ENCODE data around the gene DNAJA3. TPM values are rescaled to one million over a fixed set of nuclear protein-coding genes. Genes with fewer than 3 reads are reported as not detected.
A peak's percentile ranks its signal among the peaks of the same experiment; 100 is the strongest.

The DNAJA3 gene
- total and polyA plus RNA-seq, 9 of the 15 experiments (the other 6 are each of a cell fraction or from before 2014, with no cell fraction given): 8.1 to 105 (median 79.0) TPM

- TF ChIP-seq SIN3B (IDR thresholded peaks at IDR 0.05; ENCODE audit: low read depth) (peak; percentile 13; the same call in 1 of the 2 replicates), KLF16 (IDR thresholded peaks at IDR 0.05) (no peak), ZBTB9 (CRISPR knock-in tag; IDR thresholded peaks at IDR 0.05) (peak; percentile 16; the same call in 1 of the 2 replicates), FOXM1 (IDR thresholded peaks at IDR 0.05; ENCODE audit: low read depth) (no peak), FOXM1 (CRISPR knock-in tag; IDR thresholded peaks at IDR 0.05; ENCODE audit: low read depth) (0 out of 2 replicates have a peak, but pooled peaks have one; percentile 30), E2F1 (CRISPR knock-in tag; IDR thresholded peaks at IDR 0.05) (peak; percentile 97), PBX2 (CRISPR knock-in tag; IDR thresholded peaks at IDR 0.05; ENCODE audit: low read depth) (peak; percentile 4; the same call in 1 of the 2 replicates), PBX2 (tag; conservative IDR thresholded peaks at IDR 0.05; ENCODE audit: low read depth) (no peak), STAG1 (CRISPR knock-in tag; IDR thresholded peaks at IDR 0.05; ENCODE audit: borderline replicate concordance) (0 out of 2 replicates have a peak, but pooled peaks have one; percentile 10), NR2C2 (CRISPR knock-in tag; IDR thresholded peaks at IDR 0.05) (0 out of 2 replicates have a peak, but pooled peaks have one; percentile 2), NR2C2 (tag; IDR thresholded peaks at IDR 0.05) (peak; percentile 62; the same call in 1 of the 2 replicates), CBX1 (IDR thresholded peaks at IDR 0.05; ENCODE audit: low read depth) (0 out of 2 replicates have a peak, but pooled peaks have one; percentile 55)
- TF ChIP-seq, protein P1, sequence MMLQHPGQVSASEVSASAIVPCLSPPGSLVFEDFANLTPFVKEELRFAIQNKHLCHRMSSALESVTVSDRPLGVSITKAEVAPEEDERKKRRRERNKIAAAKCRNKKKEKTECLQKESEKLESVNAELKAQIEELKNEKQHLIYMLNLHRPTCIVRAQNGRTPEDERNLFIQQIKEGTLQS (IDR thresholded peaks at IDR 0.05): no peak; the same call in 1 of the 2 replicates
- TF ChIP-seq, protein P1 (CRISPR knock-in tag; conservative IDR thresholded peaks at IDR 0.05): no peak
- TF ChIP-seq, protein P2, sequence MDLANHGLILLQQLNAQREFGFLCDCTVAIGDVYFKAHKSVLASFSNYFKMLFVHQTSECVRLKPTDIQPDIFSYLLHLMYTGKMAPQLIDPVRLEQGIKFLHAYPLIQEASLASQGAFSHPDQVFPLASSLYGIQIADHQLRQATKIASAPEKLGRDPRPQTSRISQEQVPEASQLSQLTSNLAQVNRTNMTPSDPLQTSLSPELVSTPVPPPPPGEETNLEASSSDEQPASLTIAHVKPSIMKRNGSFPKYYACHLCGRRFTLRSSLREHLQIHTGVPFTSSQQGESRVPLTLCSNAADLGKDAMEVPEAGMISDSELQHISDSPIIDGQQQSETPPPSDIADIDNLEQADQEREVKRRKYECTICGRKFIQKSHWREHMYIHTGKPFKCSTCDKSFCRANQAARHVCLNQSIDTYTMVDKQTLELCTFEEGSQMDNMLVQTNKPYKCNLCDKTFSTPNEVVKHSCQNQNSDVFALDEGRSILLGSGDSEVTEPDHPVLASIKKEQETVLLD (IDR thresholded peaks at IDR 0.05): peak; percentile 87
- TF ChIP-seq, protein P3, sequence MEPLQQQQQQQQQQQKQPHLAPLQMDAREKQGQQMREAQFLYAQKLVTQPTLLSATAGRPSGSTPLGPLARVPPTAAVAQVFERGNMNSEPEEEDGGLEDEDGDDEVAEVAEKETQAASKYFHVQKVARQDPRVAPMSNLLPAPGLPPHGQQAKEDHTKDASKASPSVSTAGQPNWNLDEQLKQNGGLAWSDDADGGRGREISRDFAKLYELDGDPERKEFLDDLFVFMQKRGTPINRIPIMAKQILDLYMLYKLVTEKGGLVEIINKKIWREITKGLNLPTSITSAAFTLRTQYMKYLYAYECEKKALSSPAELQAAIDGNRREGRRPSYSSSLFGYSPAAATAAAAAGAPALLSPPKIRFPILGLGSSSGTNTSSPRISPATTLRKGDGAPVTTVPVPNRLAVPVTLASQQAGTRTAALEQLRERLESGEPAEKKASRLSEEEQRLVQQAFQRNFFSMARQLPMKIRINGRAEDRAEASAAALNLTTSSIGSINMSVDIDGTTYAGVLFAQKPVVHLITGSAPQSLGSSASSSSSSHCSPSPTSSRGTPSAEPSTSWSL (CRISPR knock-in tag; IDR thresholded peaks at IDR 0.05; ENCODE audit: borderline replicate concordance): no peak
Measured at GRCh38 chr16:4416200-4417032, 9.3 kb upstream of the DNAJA3 start, which contains the start of gene CORO7 (continued).
